Hepatocyte (in vitro differentiated cells): ENCODE results near the gene C14orf119. TPM values are rescaled to one million over a fixed set of nuclear protein-coding genes. Genes with fewer than 3 reads are reported as not detected.

Source experiments
- DNase-seq: peaks from one replicate; pipeline ENCODE4 v3.0.0-alpha.2; 2016; ENCODE audit warnings: low spot score
- H2AFZ ChIP-seq: fragments of 200-600 bp; sonication (generic); 2 replicates; pipeline ENCODE4 v1.6.0; 2016; ENCODE audit warnings: antibody characterized with exemption, mild to moderate bottlenecking
- H3K27ac ChIP-seq: fragments of 200-600 bp; sonication (generic); 2 replicates; pipeline ENCODE4 v1.5.1; 2016; ENCODE audit warnings: mild to moderate bottlenecking
- H3K27me3 ChIP-seq: fragments of 200-600 bp; sonication (generic); 2 replicates; pipeline ENCODE4 v1.6.1; 2016
- H3K36me3 ChIP-seq: fragments of 200-600 bp; sonication (generic); replicated peaks from 2 replicates; pipeline ENCODE4 v1.5.1; 2016; ENCODE audit warnings: low read depth; ENCODE audit not compliant: insufficient read depth
- H3K4me1 ChIP-seq: fragments of 200-600 bp; sonication (generic); 2 replicates; pipeline ENCODE4 v1.5.1; 2016; ENCODE audit warnings: mild to moderate bottlenecking, moderate library complexity; ENCODE audit not compliant: insufficient read depth
- H3K4me2 ChIP-seq: fragments of 200-600 bp; sonication (generic); 2 replicates; pipeline ENCODE4 v1.6.0; 2016
- H3K4me3 ChIP-seq: fragments of 200-600 bp; sonication (generic); 2 replicates; pipeline ENCODE4 v1.5.1; 2016; ENCODE audit warnings: mild to moderate bottlenecking
- H3K79me2 ChIP-seq: fragments of 200-600 bp; sonication (generic); 2 replicates; pipeline ENCODE4 v1.6.0; 2017; ENCODE audit warnings: mild to moderate bottlenecking
- H3K9me2 ChIP-seq: fragments of 200-600 bp; sonication (generic); replicated peaks from 2 replicates; pipeline ENCODE4 v1.6.0; 2017; ENCODE audit warnings: mild to moderate bottlenecking; ENCODE audit not compliant: insufficient read depth
- H3K9me3 ChIP-seq: fragments of 200-600 bp; sonication (generic); 2 replicates; pipeline ENCODE4 v1.5.1; 2016; ENCODE audit warnings: low read depth, mild to moderate bottlenecking
- H4K20me1 ChIP-seq: fragments of 200-600 bp; sonication (generic); 2 replicates; pipeline ENCODE4 v1.6.0; 2016; ENCODE audit warnings: mild to moderate bottlenecking; ENCODE audit not compliant: insufficient read depth, poor library complexity, severe bottlenecking
- EZH2 ChIP-seq: fragments of 200-600 bp; sonication (generic); IDR thresholded peaks from 2 replicates; pipeline ENCODE4 v1.6.1; 2016; ENCODE audit warnings: antibody characterized with exemption, mild to moderate bottlenecking, borderline replicate concordance
- EZH2phosphoT487 ChIP-seq: fragments of 200-600 bp; sonication (generic); IDR thresholded peaks from one replicate; pipeline ENCODE4 v1.6.1; 2018; ENCODE audit warnings: antibody characterized with exemption, mild to moderate bottlenecking, low read depth, moderate library complexity; ENCODE audit not compliant: unreplicated experiment, severe bottlenecking
- WGBS: methylation state at CpG from one replicate; pipeline ENCODE4 v1.1.6; 2016; ENCODE audit warnings: low lambda C conversion rate; ENCODE audit errors: missing lambda C conversion rate; 5-methylcytosine and 5-hydroxymethylcytosine counted together
- polyA plus RNA-seq: library from polyadenylated mRNA; unstranded; fragments of >200 nt; fragmentation: Nextera tagmentation; extraction: Ambion mirVana; gene quantifications from 2 replicates; pipeline ENCODE4 v1.2.1, GENCODE V29; 2016
- total RNA-seq: library from RNA; depleted of rRNA; stranded (reverse); fragments of >200 nt; gene quantifications from 2 replicates; pipeline ENCODE4 v1.2.3, GENCODE V29; 2014
- TF ChIP-seq, protein P1 (sequence below): fragments of 200-600 bp; sonication (generic); IDR thresholded peaks from 2 replicates; pipeline ENCODE4 v1.5.1; 2016; ENCODE audit warnings: antibody characterized with exemption, mild to moderate bottlenecking; ENCODE audit not compliant: poor library complexity

C14orf119 gene
- total and polyA plus RNA-seq, 2 experiments from 2014 or later: 47.7 to 146 TPM

DNA sequence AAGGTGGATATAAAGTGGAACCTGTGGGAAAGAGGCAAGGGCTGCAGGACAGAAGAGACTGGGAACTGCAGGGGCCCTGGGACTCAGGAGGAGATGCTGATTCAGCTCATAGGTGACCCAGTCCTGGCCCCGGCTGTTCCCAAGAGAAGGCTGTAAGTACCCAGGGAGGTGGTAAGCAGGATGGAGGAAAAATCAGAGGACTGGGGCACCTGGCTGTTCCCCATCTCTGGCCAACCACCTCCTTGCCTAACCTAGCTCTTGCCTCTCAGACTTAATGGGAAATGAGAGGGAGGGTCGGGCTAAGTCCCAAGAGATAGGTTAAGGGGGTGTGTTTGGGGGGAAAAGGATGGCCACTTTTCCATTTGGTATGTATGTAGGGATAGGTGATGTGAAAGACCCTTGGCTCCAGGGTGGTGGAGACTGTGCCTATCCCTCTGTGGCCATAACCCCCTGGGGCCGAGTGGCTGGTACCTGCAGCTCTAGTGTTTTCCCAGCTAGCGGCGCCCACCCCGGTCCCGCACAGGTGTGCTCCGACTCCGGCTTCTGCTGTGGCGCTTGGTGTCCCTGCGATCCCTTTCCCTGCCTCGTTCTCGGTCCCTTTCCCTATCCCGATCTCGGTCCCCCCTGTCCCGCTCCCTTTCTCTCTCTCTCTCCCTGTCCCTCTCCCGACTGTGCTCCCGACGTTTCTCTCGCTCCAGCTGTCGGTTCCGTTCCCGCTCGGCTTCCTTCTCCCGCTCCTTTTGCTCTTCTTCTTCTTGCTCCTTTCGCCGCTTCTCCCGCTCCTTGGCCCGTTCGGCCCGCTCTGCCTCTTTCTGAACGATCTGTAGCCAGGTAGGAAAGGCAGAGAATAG is 36.4 kb upstream of the C14orf119 start:
- Histone ChIP-seq H3K27ac (no peak overlapping the region), H4K20me1 (no peaks in the 10 kb centered on the region), H2AFZ (no peak overlapping the region), H3K4me2 (no peak overlapping the region), H3K4me3 (no peak overlapping the region), H3K9me3 (no peaks in the 10 kb centered on the region), H3K27me3 (no peaks in the 10 kb centered on the region), H3K79me2 (peaks cover 3% of the 10 kb centered on the region), H3K9me2 (no peaks in the 10 kb centered on the region), H3K36me3 (no peaks in the 10 kb centered on the region), H3K4me1 (peaks cover 22% of the 10 kb centered on the region)
- TF ChIP-seq EZH2: no peak
- TF ChIP-seq, protein P1, sequence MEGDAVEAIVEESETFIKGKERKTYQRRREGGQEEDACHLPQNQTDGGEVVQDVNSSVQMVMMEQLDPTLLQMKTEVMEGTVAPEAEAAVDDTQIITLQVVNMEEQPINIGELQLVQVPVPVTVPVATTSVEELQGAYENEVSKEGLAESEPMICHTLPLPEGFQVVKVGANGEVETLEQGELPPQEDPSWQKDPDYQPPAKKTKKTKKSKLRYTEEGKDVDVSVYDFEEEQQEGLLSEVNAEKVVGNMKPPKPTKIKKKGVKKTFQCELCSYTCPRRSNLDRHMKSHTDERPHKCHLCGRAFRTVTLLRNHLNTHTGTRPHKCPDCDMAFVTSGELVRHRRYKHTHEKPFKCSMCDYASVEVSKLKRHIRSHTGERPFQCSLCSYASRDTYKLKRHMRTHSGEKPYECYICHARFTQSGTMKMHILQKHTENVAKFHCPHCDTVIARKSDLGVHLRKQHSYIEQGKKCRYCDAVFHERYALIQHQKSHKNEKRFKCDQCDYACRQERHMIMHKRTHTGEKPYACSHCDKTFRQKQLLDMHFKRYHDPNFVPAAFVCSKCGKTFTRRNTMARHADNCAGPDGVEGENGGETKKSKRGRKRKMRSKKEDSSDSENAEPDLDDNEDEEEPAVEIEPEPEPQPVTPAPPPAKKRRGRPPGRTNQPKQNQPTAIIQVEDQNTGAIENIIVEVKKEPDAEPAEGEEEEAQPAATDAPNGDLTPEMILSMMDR: no peak
- TF ChIP-seq EZH2phosphoT487: no peak
- WGBS: 93% methylated on average over 22 of the region's 32 CpGs
- no peak for DNase-seq

DNA sequence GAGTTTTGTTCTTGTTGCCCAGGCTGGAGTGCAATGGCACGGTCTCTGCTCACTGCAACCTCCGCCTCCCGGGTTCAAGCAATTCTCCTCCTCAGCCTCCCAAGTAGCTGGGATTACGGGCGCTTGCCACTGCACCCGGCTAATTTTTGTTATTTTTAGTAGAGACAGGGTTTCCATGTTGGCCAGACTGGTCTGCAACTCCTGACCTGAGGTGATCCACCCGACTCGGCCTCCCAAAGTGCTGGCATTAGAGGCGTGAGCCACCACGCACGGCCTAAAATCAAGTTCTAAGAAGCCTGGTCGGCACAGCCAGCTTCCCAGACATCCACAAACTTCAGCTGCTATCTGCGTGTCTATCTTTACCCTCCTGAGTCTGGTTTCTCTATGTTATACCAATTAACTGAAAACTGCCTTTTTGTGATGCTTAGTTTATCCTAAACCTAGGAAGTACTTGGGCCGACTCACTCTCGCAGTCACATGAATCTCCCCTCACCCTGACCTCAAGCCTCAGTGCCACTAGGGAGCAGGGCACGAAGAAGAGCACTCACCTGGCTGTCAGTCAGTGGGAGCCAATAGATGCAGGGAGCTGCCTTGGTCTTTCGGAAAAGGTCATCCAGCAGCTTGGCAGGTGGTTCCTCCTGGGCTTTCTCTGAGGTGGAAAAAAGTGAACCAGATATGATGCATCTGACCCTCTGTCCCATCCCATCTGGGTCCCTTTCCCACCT is 34.6 kb upstream of the C14orf119 start:
- no peak overlapping the region for H3K27ac ChIP-seq
- no peaks in the 10 kb centered on the region for H3K36me3 ChIP-seq
- peaks cover 20% of the 10 kb centered on the region for H3K79me2 ChIP-seq
- H3K27me3 ChIP-seq: no peaks in the 10 kb centered on the region
- no peaks in the 10 kb centered on the region for H3K9me3 ChIP-seq
- DNase-seq: no peak
- no peak overlapping the region for H2AFZ ChIP-seq
- no peak overlapping the region for H3K4me2 ChIP-seq
- 95% methylated on average over 17 of the region's 17 CpGs for WGBS
- no peaks in the 10 kb centered on the region for H3K9me2 ChIP-seq
- peaks cover 12% of the 10 kb centered on the region for H4K20me1 ChIP-seq
- TF ChIP-seq EZH2 (no peak), EZH2phosphoT487 (no peak)
- TF ChIP-seq, protein P1: no peak
- H3K4me1 ChIP-seq: peaks cover 21% of the 10 kb centered on the region
- H3K4me3 ChIP-seq: no peak overlapping the region

DNA sequence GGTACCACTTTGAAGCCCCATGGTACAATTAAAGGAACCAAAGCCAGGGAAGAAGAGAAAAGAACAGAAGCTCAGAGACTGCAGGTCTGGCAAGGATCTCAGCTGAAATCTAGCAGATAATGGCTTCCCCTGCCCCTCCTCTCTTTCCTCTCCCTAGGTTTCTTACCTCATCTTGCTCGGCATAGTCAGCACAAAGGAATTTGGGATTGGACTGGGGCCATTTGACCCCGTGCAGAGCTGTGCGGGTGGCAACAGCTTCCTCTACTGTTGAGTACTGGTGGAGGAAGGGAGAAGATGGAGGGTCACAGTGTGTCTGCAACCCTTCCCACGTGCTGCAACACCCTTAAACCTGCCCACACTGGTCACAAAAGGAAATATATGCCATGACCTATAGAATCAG is 33.3 kb upstream of the C14orf119 start:
- Histone ChIP-seq H3K27me3 (no peaks in the 10 kb centered on the region), H2AFZ (no peak overlapping the region), H3K9me3 (no peaks in the 10 kb centered on the region), H3K4me1 (peaks cover 10% of the 10 kb centered on the region), H3K4me3 (no peak overlapping the region), H4K20me1 (peaks cover 25% of the 10 kb centered on the region), H3K36me3 (no peaks in the 10 kb centered on the region), H3K79me2 (peaks cover 33% of the 10 kb centered on the region), H3K27ac (peak overlapping the region; percentile 75), H3K4me2 (no peak overlapping the region), H3K9me2 (no peaks in the 10 kb centered on the region)
- 32% methylated on average over 4 of the region's 4 CpGs for WGBS
- DNase-seq: peak; percentile 83
- TF ChIP-seq EZH2phosphoT487: no peak
- no peak for TF ChIP-seq EZH2
- TF ChIP-seq, protein P1: no peak
